GM12872 (cell line): ENCODE measurements around the gene CFAP410.

Experiments
- CTCF ChIP-seq: IDR thresholded peaks from 3 replicates; pipeline ENCODE4 v1.5.1; 2011; ENCODE audit warnings: low read depth, mild to moderate bottlenecking, low read length, moderate library complexity; ENCODE audit not compliant: insufficient read depth

CFAP410 gene

GRCh38 chr21:44347911-44348451, 8.8 kb upstream of the CFAP410 start:
- TF ChIP-seq CTCF = no peak

GRCh38 chr21:44345495-44345894, 6.3 kb upstream of the CFAP410 start:
- no peak for TF ChIP-seq CTCF

- TF ChIP-seq CTCF = no peak
These were observed 5.5 kb upstream of the CFAP410 start for GRCh38 chr21:44344541-44345183.

GRCh38 chr21:44337941-44338895, 972 bp downstream of the CFAP410 start:
- 0 out of 3 replicates have a peak, but pooled peaks have one; percentile 9 for TF ChIP-seq CTCF

GRCh38 chr21:44337449-44337848, 1.7 kb downstream of the CFAP410 start:
- no peak for TF ChIP-seq CTCF

GRCh38 chr21:44335266-44336059, 3.7 kb downstream of the CFAP410 start:
- no peak for TF ChIP-seq CTCF
